HEK293 (cell line): ENCODE measurements around the gene WNT5B.

Experiments used
- CTCF ChIA-PET: fragments of 350-600 bp; formaldehyde crosslinking; extraction: SDS; loops from one replicate; lab custom pipeline; 2021; ENCODE audit warnings: antibody characterized with exemption; lab: Yijun Ruan, JAX
- POLR2A ChIA-PET: fragments of 300-600 bp; formaldehyde crosslinking; extraction: SDS; loops from one replicate; lab custom pipeline; 2020; ENCODE audit warnings: antibody characterized with exemption, inconsistent platforms; lab: Yijun Ruan, JAX
- H3K27ac ChIP-seq: fragments of 200-500 bp; sonication (Bioruptor generic); 2 replicates; pipeline ENCODE4 v1.5.1; 2014; ENCODE audit warnings: low read depth, low read length, control low read depth, inconsistent platforms; ENCODE audit errors: extremely low read depth
- H3K36me3 ChIP-seq, 2 experiments: fragments of 200-500 bp in 1 of 2; sonication (Bioruptor generic) in 1 of 2; 1 replicate in 1 of 2; 2 replicates in 1 of 2; pipeline ENCODE4 v1.5.1; 2014 to 2017; ENCODE audit warnings: inconsistent platforms in 2 of 2, low read length in 2 of 2; ENCODE audit not compliant: control insufficient read depth in 2 of 2, insufficient read depth in 1 of 2
- H3K4me1 ChIP-seq: fragments of 200-500 bp; sonication (Bioruptor generic); 2 replicates; pipeline ENCODE4 v1.5.1; 2014; ENCODE audit warnings: mild to moderate bottlenecking, low read length, inconsistent platforms; ENCODE audit not compliant: control insufficient read depth, insufficient read depth
- H3K4me3 ChIP-seq: 2 replicates; pipeline ENCODE4 v1.5.1; 2011; ENCODE audit warnings: low read depth, mild to moderate bottlenecking, control low read depth, low read length, moderate library complexity
- H3K9me3 ChIP-seq: fragments of 200-500 bp; sonication (Bioruptor generic); 2 replicates; pipeline ENCODE4 v1.5.1; 2014; ENCODE audit warnings: low read depth, low read length, inconsistent platforms; ENCODE audit not compliant: control insufficient read depth, insufficient read depth
- FEZF1 ChIP-seq: fragments of 450-650 bp; formaldehyde crosslinking; IDR thresholded peaks from 2 replicates; pipeline ENCODE4 v1.5.1; 2016; ENCODE audit warnings: missing biosample characterization, missing genetic modification characterization
- PRDM1 ChIP-seq: fragments of 450-650 bp; formaldehyde crosslinking; IDR thresholded peaks from 2 replicates; pipeline ENCODE4; 2016; ENCODE audit warnings: missing biosample characterization, missing genetic modification characterization
- TCF7L2 ChIP-seq: IDR thresholded peaks from 2 replicates; pipeline ENCODE4 v1.6.1; 2011; ENCODE audit warnings: low read depth, mild to moderate bottlenecking, inconsistent platforms, low read length, moderate library complexity, borderline replicate concordance
- ZBTB48 ChIP-seq: fragments of 450-650 bp; formaldehyde crosslinking; IDR thresholded peaks from 2 replicates; pipeline ENCODE4 v1.5.1; 2016; ENCODE audit warnings: missing biosample characterization, missing genetic modification characterization
- ZIC2 ChIP-seq: fragments of 450-650 bp; formaldehyde crosslinking; IDR thresholded peaks from 2 replicates; pipeline ENCODE4 v1.5.1; 2016; ENCODE audit warnings: missing biosample characterization, missing genetic modification characterization
- ZNF148 ChIP-seq: fragments of 450-650 bp; formaldehyde crosslinking; IDR thresholded peaks from 2 replicates; pipeline ENCODE4 v1.5.0; 2017; ENCODE audit warnings: missing biosample characterization, missing genetic modification characterization, borderline replicate concordance
- ZNF175 ChIP-seq: fragments of 450-650 bp; formaldehyde crosslinking; IDR thresholded peaks from 2 replicates; pipeline ENCODE4 v1.5.1; 2016; ENCODE audit warnings: missing biosample characterization, missing genetic modification characterization
- ZNF24 ChIP-seq: fragments of 450-650 bp; formaldehyde crosslinking; IDR thresholded peaks from 2 replicates; pipeline ENCODE4 v1.5.1; 2016; ENCODE audit warnings: missing biosample characterization, missing genetic modification characterization
- ZNF26 ChIP-seq: fragments of 450-650 bp; formaldehyde crosslinking; IDR thresholded peaks from 2 replicates; pipeline ENCODE4 v1.5.1; 2016; ENCODE audit warnings: missing biosample characterization, missing genetic modification characterization
- ZNF266 ChIP-seq: fragments of 450-650 bp; formaldehyde crosslinking; IDR thresholded peaks from 2 replicates; pipeline ENCODE4 v1.5.1; 2016; ENCODE audit warnings: missing biosample characterization, missing genetic modification characterization, low read depth
- ZNF335 ChIP-seq: fragments of 450-650 bp; formaldehyde crosslinking; conservative IDR thresholded peaks from 2 replicates; pipeline ENCODE4 v1.5.1; 2016; ENCODE audit warnings: missing biosample characterization, missing genetic modification characterization
- TF ChIP-seq, protein P1 (sequence below): fragments of 450-650 bp; formaldehyde crosslinking; IDR thresholded peaks from 2 replicates; pipeline ENCODE4 v1.5.1; 2016; ENCODE audit warnings: missing biosample characterization, missing genetic modification characterization
- TF ChIP-seq, protein P2 (sequence below): fragments of 450-650 bp; formaldehyde crosslinking; IDR thresholded peaks from 2 replicates; pipeline ENCODE4 v1.5.1; 2017; ENCODE audit warnings: missing biosample characterization, missing genetic modification characterization
- TF ChIP-seq, protein P3 (sequence below): fragments of 450-650 bp; formaldehyde crosslinking; IDR thresholded peaks from 2 replicates; pipeline ENCODE4 v1.5.1; 2016; ENCODE audit warnings: missing biosample characterization, missing genetic modification characterization
- TF ChIP-seq, protein P4 (sequence below): fragments of 450-650 bp; formaldehyde crosslinking; IDR thresholded peaks from 2 replicates; pipeline ENCODE4 v1.5.1; 2017; ENCODE audit warnings: missing biosample characterization, missing genetic modification characterization
- TF ChIP-seq, protein P5 (sequence below): fragments of 450-650 bp; formaldehyde crosslinking; IDR thresholded peaks from 2 replicates; pipeline ENCODE4 v1.5.1; 2016; ENCODE audit warnings: missing biosample characterization, missing genetic modification characterization

Gene WNT5B

GRCh38 chr12:1618489-1618888, 10.5 kb upstream of the WNT5B start:
- H3K9me3 ChIP-seq, result no peaks in the 10 kb centered on the region
- ChIA-PET CTCF (interaction anchor here (0.9 kb wide), 1 partner anchor 12 kb away, joined by 3 read pairs; no protein-coding TSS in a partner anchor), POLR2A (no interaction called here)
- peaks cover 7% of the 10 kb centered on the region for H3K4me1 ChIP-seq
- TF ChIP-seq ZNF26 (tag by site-specific recombination), result no peak
- TF ChIP-seq ZIC2 (tag by site-specific recombination), result 0 out of 2 replicates have a peak, but pooled peaks have one; percentile 18
- TF ChIP-seq, protein P1, sequence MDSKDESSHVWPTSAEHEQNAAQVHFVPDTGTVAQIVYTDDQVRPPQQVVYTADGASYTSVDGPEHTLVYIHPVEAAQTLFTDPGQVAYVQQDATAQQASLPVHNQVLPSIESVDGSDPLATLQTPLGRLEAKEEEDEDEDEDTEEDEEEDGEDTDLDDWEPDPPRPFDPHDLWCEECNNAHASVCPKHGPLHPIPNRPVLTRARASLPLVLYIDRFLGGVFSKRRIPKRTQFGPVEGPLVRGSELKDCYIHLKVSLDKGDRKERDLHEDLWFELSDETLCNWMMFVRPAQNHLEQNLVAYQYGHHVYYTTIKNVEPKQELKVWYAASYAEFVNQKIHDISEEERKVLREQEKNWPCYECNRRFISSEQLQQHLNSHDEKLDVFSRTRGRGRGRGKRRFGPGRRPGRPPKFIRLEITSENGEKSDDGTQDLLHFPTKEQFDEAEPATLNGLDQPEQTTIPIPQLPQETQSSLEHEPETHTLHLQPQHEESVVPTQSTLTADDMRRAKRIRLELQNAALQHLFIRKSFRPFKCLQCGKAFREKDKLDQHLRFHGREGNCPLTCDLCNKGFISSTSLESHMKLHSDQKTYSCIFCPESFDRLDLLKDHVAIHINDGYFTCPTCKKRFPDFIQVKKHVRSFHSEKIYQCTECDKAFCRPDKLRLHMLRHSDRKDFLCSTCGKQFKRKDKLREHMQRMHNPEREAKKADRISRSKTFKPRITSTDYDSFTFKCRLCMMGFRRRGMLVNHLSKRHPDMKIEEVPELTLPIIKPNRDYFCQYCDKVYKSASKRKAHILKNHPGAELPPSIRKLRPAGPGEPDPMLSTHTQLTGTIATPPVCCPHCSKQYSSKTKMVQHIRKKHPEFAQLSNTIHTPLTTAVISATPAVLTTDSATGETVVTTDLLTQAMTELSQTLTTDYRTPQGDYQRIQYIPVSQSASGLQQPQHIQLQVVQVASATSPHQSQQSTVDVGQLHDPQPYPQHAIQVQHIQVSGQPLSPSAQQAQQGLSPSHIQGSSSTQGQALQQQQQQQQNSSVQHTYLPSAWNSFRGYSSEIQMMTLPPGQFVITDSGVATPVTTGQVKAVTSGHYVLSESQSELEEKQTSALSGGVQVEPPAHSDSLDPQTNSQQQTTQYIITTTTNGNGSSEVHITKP (tag by site-specific recombination), result peak; percentile 37; the same call in 1 of the 2 replicates
- peak; percentile 19; the same call in 1 of the 2 replicates for TF ChIP-seq PRDM1 (tag by site-specific recombination)
- TF ChIP-seq ZBTB48 (tag by site-specific recombination), result peak; percentile 72
- TF ChIP-seq ZNF266, result no peak
- no peak overlapping the region for H3K4me3 ChIP-seq
- no peak overlapping the region for H3K27ac ChIP-seq
- no peaks in the 10 kb centered on the region for H3K36me3 ChIP-seq

GRCh38 chr12:1619159-1619558, 9.9 kb upstream of the WNT5B start:
- Histone ChIP-seq H3K4me3 (no peak overlapping the region), H3K4me1 (peaks cover 7% of the 10 kb centered on the region), H3K9me3 (no peaks in the 10 kb centered on the region), H3K36me3 (no peaks in the 10 kb centered on the region), H3K27ac (no peak overlapping the region)
- POLR2A ChIA-PET, result no interaction called here
- TF ChIP-seq FEZF1 (tag by site-specific recombination) (peak; percentile 40; the same call in 1 of the 2 replicates), ZNF24 (tag by site-specific recombination) (no peak), TCF7L2 (no peak)
- TF ChIP-seq, protein P2, sequence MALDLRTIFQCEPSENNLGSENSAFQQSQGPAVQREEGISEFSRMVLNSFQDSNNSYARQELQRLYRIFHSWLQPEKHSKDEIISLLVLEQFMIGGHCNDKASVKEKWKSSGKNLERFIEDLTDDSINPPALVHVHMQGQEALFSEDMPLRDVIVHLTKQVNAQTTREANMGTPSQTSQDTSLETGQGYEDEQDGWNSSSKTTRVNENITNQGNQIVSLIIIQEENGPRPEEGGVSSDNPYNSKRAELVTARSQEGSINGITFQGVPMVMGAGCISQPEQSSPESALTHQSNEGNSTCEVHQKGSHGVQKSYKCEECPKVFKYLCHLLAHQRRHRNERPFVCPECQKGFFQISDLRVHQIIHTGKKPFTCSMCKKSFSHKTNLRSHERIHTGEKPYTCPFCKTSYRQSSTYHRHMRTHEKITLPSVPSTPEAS (tag by site-specific recombination), result no peak
- CTCF ChIA-PET, result interaction anchor here (0.6 to 1.0 kb wide), 3 partner anchors 12 to 33 kb away, joined by 3 to 4 read pairs (median 3); no protein-coding TSS in a partner anchor

DNA sequence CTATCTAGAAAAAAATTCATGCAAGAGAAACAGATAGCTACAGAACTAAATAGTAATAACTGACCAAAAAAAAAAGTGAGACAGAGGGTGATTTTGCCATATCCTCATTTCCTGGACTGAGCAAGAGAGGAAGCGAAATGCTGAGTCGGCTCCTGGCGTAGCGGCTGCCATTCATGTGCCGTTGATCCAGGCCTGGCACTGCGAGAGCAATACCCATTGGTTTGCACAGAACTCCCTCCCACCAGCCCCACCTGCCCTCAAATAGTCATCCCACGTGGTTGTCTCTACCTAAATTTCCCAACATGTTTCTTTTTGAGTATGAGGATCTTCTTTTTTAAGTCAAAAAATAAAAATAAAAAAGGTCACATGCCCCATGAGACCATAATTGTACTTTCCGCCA, 9.4 kb upstream of the WNT5B start:
- Histone ChIP-seq H3K9me3 (no peaks in the 10 kb centered on the region), H3K4me3 (no peak overlapping the region), H3K36me3 (no peaks in the 10 kb centered on the region), H3K4me1 (peaks cover 7% of the 10 kb centered on the region), H3K27ac (no peak overlapping the region)
- POLR2A ChIA-PET, result no interaction called here
- CTCF ChIA-PET, result interaction anchor here (0.6 to 1.0 kb wide), 3 partner anchors 11 to 32 kb away, joined by 3 to 4 read pairs (median 3); no protein-coding TSS in a partner anchor
- TF ChIP-seq ZNF148 (tag by site-specific recombination), result no peak
- TF ChIP-seq, protein P3, sequence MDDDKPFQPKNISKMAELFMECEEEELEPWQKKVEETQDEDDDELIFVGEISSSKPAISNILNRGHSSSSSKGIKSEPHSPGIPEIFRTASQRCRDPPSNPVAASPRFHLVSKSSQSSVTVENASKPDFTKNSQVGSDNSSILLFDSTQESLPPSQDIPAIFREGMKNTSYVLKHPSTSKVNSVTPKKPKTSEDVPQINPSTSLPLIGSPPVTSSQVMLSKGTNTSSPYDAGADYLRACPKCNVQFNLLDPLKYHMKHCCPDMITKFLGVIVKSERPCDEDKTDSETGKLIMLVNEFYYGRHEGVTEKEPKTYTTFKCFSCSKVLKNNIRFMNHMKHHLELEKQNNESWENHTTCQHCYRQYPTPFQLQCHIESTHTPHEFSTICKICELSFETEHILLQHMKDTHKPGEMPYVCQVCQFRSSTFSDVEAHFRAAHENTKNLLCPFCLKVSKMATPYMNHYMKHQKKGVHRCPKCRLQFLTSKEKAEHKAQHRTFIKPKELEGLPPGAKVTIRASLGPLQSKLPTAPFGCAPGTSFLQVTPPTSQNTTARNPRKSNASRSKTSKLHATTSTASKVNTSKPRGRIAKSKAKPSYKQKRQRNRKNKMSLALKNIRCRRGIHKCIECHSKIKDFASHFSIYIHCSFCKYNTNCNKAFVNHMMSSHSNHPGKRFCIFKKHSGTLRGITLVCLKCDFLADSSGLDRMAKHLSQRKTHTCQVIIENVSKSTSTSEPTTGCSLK (tag by site-specific recombination), result no peak
- TF ChIP-seq, protein P4, sequence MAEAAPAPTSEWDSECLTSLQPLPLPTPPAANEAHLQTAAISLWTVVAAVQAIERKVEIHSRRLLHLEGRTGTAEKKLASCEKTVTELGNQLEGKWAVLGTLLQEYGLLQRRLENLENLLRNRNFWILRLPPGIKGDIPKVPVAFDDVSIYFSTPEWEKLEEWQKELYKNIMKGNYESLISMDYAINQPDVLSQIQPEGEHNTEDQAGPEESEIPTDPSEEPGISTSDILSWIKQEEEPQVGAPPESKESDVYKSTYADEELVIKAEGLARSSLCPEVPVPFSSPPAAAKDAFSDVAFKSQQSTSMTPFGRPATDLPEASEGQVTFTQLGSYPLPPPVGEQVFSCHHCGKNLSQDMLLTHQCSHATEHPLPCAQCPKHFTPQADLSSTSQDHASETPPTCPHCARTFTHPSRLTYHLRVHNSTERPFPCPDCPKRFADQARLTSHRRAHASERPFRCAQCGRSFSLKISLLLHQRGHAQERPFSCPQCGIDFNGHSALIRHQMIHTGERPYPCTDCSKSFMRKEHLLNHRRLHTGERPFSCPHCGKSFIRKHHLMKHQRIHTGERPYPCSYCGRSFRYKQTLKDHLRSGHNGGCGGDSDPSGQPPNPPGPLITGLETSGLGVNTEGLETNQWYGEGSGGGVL (tag by site-specific recombination), result no peak
- TF ChIP-seq, protein P5, sequence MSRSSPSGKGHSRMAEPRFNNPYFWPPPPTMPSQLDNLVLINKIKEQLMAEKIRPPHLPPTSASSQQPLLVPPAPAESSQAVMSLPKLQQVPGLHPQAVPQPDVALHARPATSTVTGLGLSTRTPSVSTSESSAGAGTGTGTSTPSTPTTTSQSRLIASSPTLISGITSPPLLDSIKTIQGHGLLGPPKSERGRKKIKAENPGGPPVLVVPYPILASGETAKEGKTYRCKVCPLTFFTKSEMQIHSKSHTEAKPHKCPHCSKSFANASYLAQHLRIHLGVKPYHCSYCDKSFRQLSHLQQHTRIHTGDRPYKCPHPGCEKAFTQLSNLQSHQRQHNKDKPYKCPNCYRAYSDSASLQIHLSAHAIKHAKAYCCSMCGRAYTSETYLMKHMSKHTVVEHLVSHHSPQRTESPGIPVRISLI, result no peak
- TF ChIP-seq ZNF335 (tag by site-specific recombination), result no peak
- TF ChIP-seq ZNF175, result no peak
- TF ChIP-seq PRDM1 (tag by site-specific recombination), result no peak
